ENCODE measurements around the gene PSMG2. TPM values are rescaled to one million over a fixed set of nuclear protein-coding genes. Genes with fewer than 3 reads are reported as not detected.

The PSMG2 gene
- total RNA-seq, 4 donors from 2014 or later = 65.7 to 86.1 (median 69.7) TPM

- no peaks in the 10 kb centered on the region for H3K9me3 ChIP-seq
- no peak for DNase-seq
- 88 to 96% methylated on average over 3 of the region's 3 CpGs for WGBS, 2 donors
- no peaks in the 10 kb centered on the region for H3K36me3 ChIP-seq
- intact Hi-C loops (cut with DNase I) = no loop called here
- no peak overlapping the region for H3K4me3 ChIP-seq (replicated peaks in 1 of 3)
- no peak overlapping the region for H3K27ac ChIP-seq
- H3K27me3 ChIP-seq = no peaks in the 10 kb centered on the region
- no peaks in the 10 kb centered on the region for H3K4me1 ChIP-seq
- no peak for TF ChIP-seq POLR2A (IDR thresholded peaks at IDR 0.05)
- no peak for TF ChIP-seq CTCF (IDR thresholded peaks at IDR 0.05)
These were observed 66.3 kb downstream of the PSMG2 start for GRCh38 chr18:12769136-12769535.

GRCh38 chr18:12769644-12770440, 67.0 kb downstream of the PSMG2 start:
- Histone ChIP-seq H3K36me3 (no peaks in the 10 kb centered on the region), H3K4me1 (no peaks in the 10 kb centered on the region), H3K27ac (no peak overlapping the region), H3K9me3 (no peaks in the 10 kb centered on the region), H3K27me3 (no peaks in the 10 kb centered on the region), H3K4me3 (replicated peaks in 1 of 3) (no peak overlapping the region)
- TF ChIP-seq POLR2A (IDR thresholded peaks at IDR 0.05) (no peak), CTCF (IDR thresholded peaks at IDR 0.05) (no peak)
- DNase-seq = no peak
- 85 to 86% methylated on average over 4 of the region's 4 CpGs for WGBS, 2 donors
- intact Hi-C loops (cut with DNase I) = no loop called here

- H3K27me3 ChIP-seq = no peaks in the 10 kb centered on the region
- no peak overlapping the region for H3K27ac ChIP-seq
- TF ChIP-seq POLR2A (IDR thresholded peaks at IDR 0.05) = no peak
- no peak for TF ChIP-seq CTCF (IDR thresholded peaks at IDR 0.05)
- intact Hi-C loops (cut with DNase I) = no loop called here
- DNase-seq = no peak
- H3K36me3 ChIP-seq = no peaks in the 10 kb centered on the region
- H3K4me1 ChIP-seq = no peaks in the 10 kb centered on the region
- 92 to 93% methylated on average over 15 of the region's 15 CpGs for WGBS, 2 donors
- H3K9me3 ChIP-seq = no peaks in the 10 kb centered on the region
- H3K4me3 ChIP-seq (replicated peaks in 1 of 3) = no peak overlapping the region
These were observed 67.8 kb downstream of the PSMG2 start for GRCh38 chr18:12770469-12771219.

- no peak for TF ChIP-seq CTCF (IDR thresholded peaks at IDR 0.05)
- TF ChIP-seq POLR2A (IDR thresholded peaks at IDR 0.05) = no peak
- Histone ChIP-seq H3K27ac (no peak overlapping the region), H3K4me3 (replicated peaks in 1 of 3) (no peak overlapping the region), H3K27me3 (no peaks in the 10 kb centered on the region), H3K4me1 (no peaks in the 10 kb centered on the region), H3K36me3 (no peaks in the 10 kb centered on the region), H3K9me3 (no peaks in the 10 kb centered on the region)
- no peak for DNase-seq
- intact Hi-C loops (cut with DNase I) = no loop called here
- WGBS, 2 donors = 69 to 77% methylated on average over 6 of the region's 6 CpGs
These were observed 69.3 kb downstream of the PSMG2 start for GRCh38 chr18:12772111-12772510.

- Histone ChIP-seq H3K27ac (no peak overlapping the region), H3K9me3 (no peaks in the 10 kb centered on the region), H3K4me3 (replicated peaks in 1 of 3) (no peak overlapping the region), H3K36me3 (no peaks in the 10 kb centered on the region), H3K27me3 (no peaks in the 10 kb centered on the region), H3K4me1 (no peaks in the 10 kb centered on the region)
- intact Hi-C loops (cut with DNase I) = no loop called here
- no peak for DNase-seq
- TF ChIP-seq POLR2A (IDR thresholded peaks at IDR 0.05) = no peak
- no peak for TF ChIP-seq CTCF (IDR thresholded peaks at IDR 0.05)
- WGBS, 2 donors = 84 to 87% methylated on average over 5 of the region's 5 CpGs
These were observed 70.5 kb downstream of the PSMG2 start for GRCh38 chr18:12773369-12773768.

Data from thyroid gland (tissue), 4 donors.